H1 (cell line): Measurements from ENCODE around the gene ARMC7. TPM values are rescaled to one million over a fixed set of nuclear protein-coding genes. Genes with fewer than 3 reads are reported as not detected.
A peak's percentile ranks its signal among the peaks of the same experiment; 100 is the strongest.

Experiments
- CTCF ChIA-PET: fragments of 300-600 bp; sonication (Branson Sonifier 250); formaldehyde crosslinking; loops from one replicate; lab custom pipeline; 2021; ENCODE audit not compliant: partially characterized antibody; lab: Charles Lee
- POLR2A ChIA-PET: fragments of 300-600 bp; sonication (Branson Sonifier 250); formaldehyde crosslinking; loops from one replicate; lab custom pipeline; 2021; ENCODE audit warnings: inconsistent platforms; ENCODE audit not compliant: partially characterized antibody; lab: Charles Lee
- DNase-seq, 2 experiments: peaks; one replicate each; pipeline versions ENCODE4 v3.0.0 to v3.0.0-alpha.2; 2010 to 2022; ENCODE audit warnings: low spot score in 2 of 2, low read depth in 1 of 2, mixed read lengths in 1 of 2
- FAIRE-seq: peaks from 2 replicates; lab custom pipeline; 2011; peaks lifted over from hg19 to GRCh38; lab: Jason Lieb, UNC
- H2AFZ ChIP-seq: 2 replicates; pipeline ENCODE4 v1.8.1; 2012; ENCODE audit warnings: low read length, inconsistent platforms
- H2AK5ac ChIP-seq: 2 replicates; pipeline ENCODE4 v1.6.1; 2013; ENCODE audit warnings: low read depth, low read length
- H2BK120ac ChIP-seq: replicated peaks from 2 replicates; pipeline ENCODE3; 2013; ENCODE audit warnings: low read depth, low read length, inconsistent platforms
- H2BK12ac ChIP-seq: 2 replicates; pipeline ENCODE4 v1.6.1; 2013; ENCODE audit warnings: low read depth, low read length
- H2BK15ac ChIP-seq: 2 replicates; pipeline ENCODE4 v1.6.1; 2013; ENCODE audit warnings: low read length
- H2BK20ac ChIP-seq: 2 replicates; pipeline ENCODE4 v1.6.1; 2013; ENCODE audit warnings: low read length
- H2BK5ac ChIP-seq: 2 replicates; pipeline ENCODE4 v1.6.1; 2013; ENCODE audit warnings: low read depth, low read length
- H3K14ac ChIP-seq: 2 replicates; pipeline ENCODE4 v1.6.1; 2013; ENCODE audit warnings: inconsistent platforms; ENCODE audit not compliant: insufficient read length
- H3K18ac ChIP-seq: 2 replicates; pipeline ENCODE4 v1.6.1; 2013; ENCODE audit warnings: low read length; ENCODE audit errors: extremely low read depth
- H3K23ac ChIP-seq: 2 replicates; pipeline ENCODE4 v1.6.1; 2013; ENCODE audit warnings: inconsistent platforms; ENCODE audit not compliant: insufficient read length
- H3K23me2 ChIP-seq: 2 replicates; pipeline ENCODE4 v1.6.1; 2013; ENCODE audit warnings: low read depth, low read length
- H3K27ac ChIP-seq: 2 replicates; pipeline ENCODE4 v1.6.1; 2011; ENCODE audit warnings: low read depth, low read length, inconsistent platforms
- H3K27me3 ChIP-seq, 4 experiments: replicated peaks in 1 of 4; 1 replicate in 1 of 4; 2 replicates in 3 of 4; pipeline versions ENCODE4 v1.6.1 to v1.8.1; 2011 to 2013; ENCODE audit warnings: low read length in 3 of 4, mild to moderate bottlenecking in 3 of 4, inconsistent platforms in 2 of 4, mixed read lengths in 2 of 4, moderate library complexity in 1 of 4; ENCODE audit not compliant: control insufficient read depth in 3 of 4, insufficient read depth in 3 of 4; ENCODE audit errors: extremely low read depth in 1 of 4
- H3K36me3 ChIP-seq, 4 experiments: 2 replicates each; pipeline versions ENCODE4 v1.6.1 to v1.8.1; 2011 to 2013; ENCODE audit warnings: mild to moderate bottlenecking in 4 of 4, low read length in 3 of 4, moderate library complexity in 2 of 4, control low read depth in 1 of 4, inconsistent platforms in 1 of 4; ENCODE audit not compliant: insufficient read depth in 4 of 4, control insufficient read depth in 2 of 4
- H3K4ac ChIP-seq: replicated peaks from 2 replicates; pipeline ENCODE3; 2013; ENCODE audit warnings: low read length, low read depth, mixed read lengths, inconsistent platforms; ENCODE audit not compliant: insufficient read length
- H3K4me1 ChIP-seq, 4 experiments: replicated peaks in 1 of 4; 1 replicate in 1 of 4; 2 replicates in 3 of 4; pipeline versions ENCODE4 v1.6.1 to v1.8.1; 2011 to 2013; ENCODE audit warnings: low read length in 3 of 4, inconsistent platforms in 2 of 4, mixed read lengths in 1 of 4; ENCODE audit not compliant: insufficient read depth in 4 of 4, control insufficient read depth in 3 of 4
- H3K4me2 ChIP-seq, 2 experiments: 2 replicates each; pipeline versions ENCODE4 v1.6.1 to v1.8.1; 2011 to 2013; ENCODE audit warnings: low read depth in 2 of 2, low read length in 2 of 2, control low read depth in 1 of 2, inconsistent platforms in 1 of 2, mild to moderate bottlenecking in 1 of 2; ENCODE audit not compliant: insufficient read depth in 1 of 2
- H3K4me3 ChIP-seq, 4 experiments: fragments of 200-600, 300-600 bp in 1 of 4; sonication (generic), shearing (Covaris generic), sonication (Bioruptor Twin) in 1 of 4; 2 replicates each; pipeline versions ENCODE4 v1.5.1 to v1.8.1; 2011 to 2016; ENCODE audit warnings: low read length in 4 of 4, low read depth in 3 of 4, control low read depth in 2 of 4, inconsistent platforms in 2 of 4, mild to moderate bottlenecking in 2 of 4, mixed read lengths in 1 of 4, moderate library complexity in 1 of 4; ENCODE audit not compliant: insufficient read depth in 2 of 4; ENCODE audit errors: extremely low read depth in 1 of 4
- H3K56ac ChIP-seq: replicated peaks from 2 replicates; pipeline ENCODE3; 2013; ENCODE audit warnings: low read depth, mild to moderate bottlenecking, mixed read lengths, low read length, inconsistent platforms; ENCODE audit not compliant: insufficient read length
- H3K79me1 ChIP-seq: 2 replicates; pipeline ENCODE4 v1.6.1; 2013; ENCODE audit warnings: low read depth, low read length, control low read depth
- H3K79me2 ChIP-seq, 2 experiments: 2 replicates each; pipeline versions ENCODE4 v1.6.1 to v1.8.1; 2012 to 2013; ENCODE audit warnings: low read length in 2 of 2, mild to moderate bottlenecking in 2 of 2, inconsistent platforms in 1 of 2; ENCODE audit not compliant: insufficient read depth in 2 of 2, control insufficient read depth in 1 of 2
- H3K9ac ChIP-seq, 4 experiments: replicated peaks in 1 of 4; 1 replicate in 1 of 4; 2 replicates in 3 of 4; pipeline versions ENCODE4 v1.6.1 to v1.8.1; 2011 to 2013; ENCODE audit warnings: low read depth in 3 of 4, low read length in 3 of 4, control low read depth in 2 of 4, mild to moderate bottlenecking in 2 of 4, moderate library complexity in 2 of 4, inconsistent platforms in 1 of 4; ENCODE audit errors: extremely low read depth in 1 of 4
- H3K9me3 ChIP-seq, 2 experiments: 2 replicates each; pipeline versions ENCODE4 v1.6.1 to v1.8.1; 2012 to 2013; ENCODE audit warnings: mild to moderate bottlenecking in 2 of 2, moderate library complexity in 2 of 2, control low read depth in 1 of 2, inconsistent platforms in 1 of 2, low read depth in 1 of 2, low read length in 1 of 2, mixed read lengths in 1 of 2; ENCODE audit not compliant: insufficient read depth in 2 of 2
- H4K20me1 ChIP-seq, 2 experiments: replicated peaks in 1 of 2; 2 replicates each; pipeline versions ENCODE3 to v1.8.1; 2011 to 2013; ENCODE audit warnings: inconsistent platforms in 2 of 2, low read length in 2 of 2, mild to moderate bottlenecking in 1 of 2; ENCODE audit not compliant: insufficient read depth in 2 of 2, control insufficient read depth in 1 of 2
- H4K5ac ChIP-seq: 2 replicates; pipeline ENCODE4 v1.6.1; 2013; ENCODE audit warnings: low read length, low read depth, mixed read lengths, inconsistent platforms; ENCODE audit not compliant: insufficient read length
- H4K8ac ChIP-seq: 2 replicates; pipeline ENCODE4 v1.8.0; 2013; ENCODE audit warnings: mild to moderate bottlenecking, moderate library complexity, low read length, inconsistent platforms; ENCODE audit not compliant: insufficient read depth; ENCODE audit errors: extremely low read depth
- H4K91ac ChIP-seq: replicated peaks from 2 replicates; pipeline ENCODE3; 2013; ENCODE audit warnings: low read length, mixed read lengths, inconsistent platforms; ENCODE audit not compliant: insufficient read length
- KDM4A ChIP-seq: IDR thresholded peaks from one replicate; pipeline ENCODE4 v1.7.1; 2012; ENCODE audit warnings: low read depth, mild to moderate bottlenecking, moderate library complexity, low read length, inconsistent platforms; ENCODE audit not compliant: severe bottlenecking
- RXRA ChIP-seq: IDR thresholded peaks from 2 replicates; pipeline ENCODE4 v1.6.1; 2011; ENCODE audit warnings: low read depth, mild to moderate bottlenecking, low read length, moderate library complexity; ENCODE audit not compliant: insufficient read depth
- ZNF274 ChIP-seq: IDR thresholded peaks from 2 replicates; pipeline ENCODE4 v1.7.0; 2012; ENCODE audit warnings: low read length, borderline replicate concordance; ENCODE audit errors: extremely low read depth
- WGBS, 2 experiments: shearing (Covaris generic) in 1 of 2; methylation state at CpG; one replicate each; pipeline versions ENCODE4 v1.1.6 to v1.1.7; 2013 to 2015; ENCODE audit warnings: low lambda C conversion rate in 2 of 2, mixed read lengths in 2 of 2, inconsistent platforms in 1 of 2, low coverage in 1 of 2, missing lambda C conversion rate in 1 of 2; ENCODE audit not compliant: insufficient replicate concordance in 2 of 2, insufficient coverage in 1 of 2, insufficient read length in 1 of 2; ENCODE audit errors: extremely low coverage in 1 of 2, missing lambda C conversion rate in 1 of 2; 5-methylcytosine and 5-hydroxymethylcytosine counted together
- polyA plus RNA-seq, 7 experiments: library from polyadenylated mRNA; depleted of rRNA in 3 of 7; stranded (reverse) in 5 of 7; unstranded in 2 of 7; fragments of >200 nt in 5 of 7; fragments of 200-250 nt in 2 of 7; gene quantifications; 1 replicate in 5 of 7; 2 replicates in 1 of 7; 4 replicates in 1 of 7; pipeline versions ENCODE4 v1.2.1 to v1.2.3, GENCODE V29; 2011 to 2013; ENCODE audit warnings: missing spikeins in 2 of 7, mixed read lengths in 2 of 7
- total RNA-seq: library from RNA; stranded (reverse); fragmentation: NEBNext Ultra II Directional; extraction: Animal tissue kit (Norgen Biotek cat#: 25700); gene quantifications from 2 replicates; pipeline ENCODE4 v1.2.1, GENCODE V29; 2021
- TF ChIP-seq, protein P1 (sequence below): IDR thresholded peaks from 2 replicates; pipeline ENCODE4 v1.6.1; 2012; ENCODE audit warnings: inconsistent platforms

Gene ARMC7
- total and polyA plus RNA-seq, 2 of the 8 experiments (the other 6 are each of a cell fraction or from before 2014, with no cell fraction given) = 9.8 to 13.6 TPM

DNA sequence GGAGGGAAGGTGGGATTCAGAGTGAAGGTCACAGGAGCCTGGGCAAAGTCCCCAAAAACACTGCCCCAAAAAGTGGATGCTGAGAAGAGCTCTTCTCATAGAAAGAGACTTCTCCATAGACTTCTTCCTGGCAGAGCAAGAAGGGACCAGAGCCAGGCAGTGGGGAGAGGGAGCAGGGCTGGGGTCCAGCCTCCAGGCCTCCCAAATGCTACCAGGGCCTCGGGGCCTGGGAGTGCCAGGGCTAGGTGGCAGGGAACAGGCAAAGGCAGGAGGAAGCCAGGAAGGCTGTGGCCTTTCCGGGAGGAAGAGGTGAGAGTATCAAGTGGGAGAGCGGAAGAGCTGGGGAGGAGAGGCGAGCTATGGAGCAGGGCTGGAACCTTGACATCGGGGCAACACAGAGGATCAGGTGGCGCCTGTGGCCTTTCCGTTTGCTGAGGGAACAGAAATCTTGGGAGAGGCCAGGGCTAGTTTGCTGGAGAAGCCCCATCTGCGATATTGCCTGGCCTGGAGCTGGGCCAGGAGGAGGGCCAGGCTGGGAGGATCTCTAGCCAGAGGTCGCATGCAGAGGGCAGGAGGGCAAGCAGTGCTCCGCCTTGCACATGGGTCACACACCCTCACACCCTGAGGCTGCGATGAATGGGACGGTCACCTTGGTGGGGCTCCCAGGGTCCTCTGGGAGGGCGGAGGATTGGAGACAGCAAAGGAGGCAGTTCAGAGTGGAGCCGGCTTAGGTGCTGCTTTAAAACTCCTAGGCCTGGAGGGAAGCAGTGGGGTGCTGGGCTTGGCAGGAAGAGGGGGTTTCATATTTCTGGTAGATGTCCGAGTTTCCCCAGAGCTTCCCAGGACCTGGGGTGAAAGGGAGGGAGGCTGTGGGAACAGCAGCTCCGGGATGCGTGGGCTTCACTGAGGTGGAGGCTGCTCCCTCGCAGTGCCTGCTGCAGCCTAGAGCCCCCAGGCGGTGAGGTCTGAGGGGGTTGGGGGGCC, 18.6 kb upstream of the ARMC7 start:
- Histone ChIP-seq H2BK12ac (peak overlapping the region; percentile 68; the same call in 1 of the 2 replicates), H3K56ac (no peak overlapping the region), H4K20me1 (peaks cover 0 to 5% of the 10 kb centered on the region in 2 experiments), H2AK5ac (peak overlapping the region; percentile 99; the same call in 1 of the 2 replicates), H2BK120ac (no peak overlapping the region), H3K4me3 (no peak overlapping the region), H3K14ac (no peak overlapping the region), H2BK15ac (no peak overlapping the region), H3K4me2 (peak overlapping the region; percentile 44 to 46), H3K18ac (peak overlapping the region; percentile 79; the same call in 1 of the 2 replicates), H4K8ac (peak overlapping the region; percentile 28; the same call in 1 of the 2 replicates), H2AFZ (no peak overlapping the region), H3K4me1 (peaks cover 3 to 34% (median 28%) of the 10 kb centered on the region in 4 experiments), H3K9ac (no peak overlapping the region; a peak in 1 of 7 replicates), H3K27ac (peak overlapping the region; percentile 34; the same call in 1 of the 2 replicates), H4K91ac (peak overlapping the region; percentile 14), H3K23ac (no peak overlapping the region), H3K36me3 (no peaks in the 10 kb centered on the region; a peak in 1 of 8 replicates), H2BK20ac (no peak overlapping the region), H3K23me2 (peaks cover 12% of the 10 kb centered on the region), H3K79me2 (peaks cover 0 to 7% of the 10 kb centered on the region in 2 experiments; a peak in 2 of 4 replicates), H3K9me3 (no peaks in the 10 kb centered on the region), H3K27me3 (no peaks in the 10 kb centered on the region), H3K79me1 (peaks cover 10% of the 10 kb centered on the region), H3K4ac (no peak overlapping the region), H4K5ac (no peak overlapping the region), H2BK5ac (peak overlapping the region; percentile 58)
- TF ChIP-seq ZNF274 (no peak), RXRA (no peak), KDM4A (no peak)
- TF ChIP-seq, protein P1, sequence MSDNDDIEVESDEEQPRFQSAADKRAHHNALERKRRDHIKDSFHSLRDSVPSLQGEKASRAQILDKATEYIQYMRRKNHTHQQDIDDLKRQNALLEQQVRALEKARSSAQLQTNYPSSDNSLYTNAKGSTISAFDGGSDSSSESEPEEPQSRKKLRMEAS = 0 out of 2 replicates have a peak, but pooled peaks have one; percentile 17
- 73% methylated on average over 19 of the region's 19 CpGs; no CpG with 5 or more reads in 1 of the 2 experiments for WGBS, 2 experiments
- no peak for FAIRE-seq
- ChIA-PET POLR2A (interaction anchor here (1.0 to 1.9 kb wide), 8 partner anchors 10 to 171 kb away, joined by 3 to 10 read pairs (median 4); partner anchors contain the start of genes ARMC7, MRPL58 and MRPS7), CTCF (interaction anchor here (0.6 to 6.8 kb wide), 13 partner anchors 10 to 363 kb away, joined by 3 to 81 read pairs (median 4); no protein-coding TSS in a partner anchor)
- no peak for DNase-seq
